NK-92 treated with Interleukin-12 subunit alpha and Interleukin-12 subunit beta, amount 100 ng/mL, for 24 hours (cell line): ENCODE data around the gene ADARB2.

Experiments used
- DNase-seq: peaks from one replicate; lab custom pipeline; 2025; lab: John Stamatoyannopoulos, UW

The ADARB2 gene

DNA sequence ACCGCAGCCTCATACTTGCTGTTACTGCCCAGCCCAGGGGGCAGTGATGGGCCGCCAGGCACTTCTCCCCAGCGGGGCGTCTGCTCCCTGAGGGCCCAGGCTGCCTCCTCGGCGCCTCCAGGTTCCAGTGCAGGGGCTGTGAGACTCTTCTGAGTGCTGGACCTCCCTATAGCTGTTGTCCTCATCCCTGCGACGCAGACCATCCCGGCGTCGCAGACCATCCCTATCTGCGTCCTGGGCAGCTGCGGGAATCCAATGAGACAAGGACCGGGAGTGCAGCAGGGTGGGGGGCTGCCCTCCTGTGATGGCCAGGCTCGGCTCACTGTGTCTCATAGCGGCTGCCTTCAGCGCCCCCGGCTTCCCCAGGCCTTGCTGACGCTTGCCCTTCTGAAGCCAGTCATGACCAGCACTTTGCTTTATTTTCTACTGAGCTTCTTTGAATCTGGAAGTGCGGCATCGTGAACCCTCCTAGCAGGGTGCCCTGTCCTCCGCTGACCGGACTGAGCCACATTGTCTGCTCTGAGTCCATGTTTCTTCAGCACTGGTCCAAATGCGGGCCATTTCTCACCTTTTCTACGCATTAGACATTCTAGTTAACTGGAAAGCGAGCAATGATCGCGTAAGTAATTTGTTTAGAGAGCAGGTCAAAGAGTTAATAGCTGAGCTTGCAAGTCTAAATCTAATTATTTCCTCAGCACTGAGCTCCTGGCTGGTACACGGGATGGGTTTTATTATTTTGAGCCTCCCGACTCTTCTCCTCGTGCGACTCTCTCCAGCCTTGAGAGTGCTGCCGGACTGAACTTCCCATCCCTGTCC lies 341.6 kb downstream of the ADARB2 start:
- no peak for DNase-seq

DNA sequence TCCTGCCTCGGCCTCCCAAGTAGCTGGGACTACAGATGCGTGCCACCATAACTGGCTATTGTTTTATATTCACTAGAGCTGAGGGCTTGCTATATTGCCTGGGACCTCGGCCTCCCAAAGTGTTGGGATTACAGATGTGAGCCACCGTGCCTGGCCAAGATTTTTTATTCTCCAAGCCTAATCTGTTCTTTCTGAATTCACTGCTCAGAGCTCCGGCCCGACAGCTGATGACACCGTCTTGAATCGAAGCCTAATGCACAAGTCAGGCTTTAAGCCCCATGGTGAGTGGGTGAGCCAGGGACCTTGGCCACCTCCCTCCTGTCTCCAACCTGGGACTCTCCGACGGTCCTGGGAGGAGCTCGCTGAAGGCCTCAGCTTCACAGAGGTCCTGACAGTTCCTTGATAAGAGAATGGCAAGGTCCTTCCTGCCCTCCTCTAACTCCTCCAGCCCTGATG lies 342.3 kb downstream of the ADARB2 start:
- no peak for DNase-seq

GRCh38 chr10:1394155-1394912 lies 343.0 kb downstream of the ADARB2 start:
- DNase-seq, result no peak

GRCh38 chr10:1393481-1393880 lies 343.8 kb downstream of the ADARB2 start:
- DNase-seq, result no peak

- no peak for DNase-seq
Observed at GRCh38 chr10:1392127-1392526, 345.2 kb downstream of the ADARB2 start.

DNA sequence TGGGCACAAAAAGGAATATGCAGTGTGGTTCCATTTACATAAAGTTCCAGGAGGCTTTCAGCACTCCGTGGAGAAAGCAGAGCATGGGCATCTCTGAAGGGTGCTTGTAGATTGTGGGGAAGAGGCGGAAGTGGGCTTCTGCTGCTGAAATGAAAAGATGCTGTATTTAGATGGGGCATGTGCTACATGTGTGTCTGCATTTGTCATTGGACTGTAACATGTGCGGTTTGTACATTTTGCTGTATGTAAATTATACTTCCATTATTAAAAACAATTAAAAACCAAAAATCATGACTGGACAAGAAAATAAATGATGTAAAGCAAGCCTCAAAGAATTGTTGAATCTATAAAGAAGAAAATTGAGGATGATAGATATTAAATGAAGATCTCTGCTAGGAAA lies 347.1 kb downstream of the ADARB2 start:
- DNase-seq, result no peak

- no peak for DNase-seq
Observed at GRCh38 chr10:1384026-1384425, 353.3 kb downstream of the ADARB2 start.

- DNase-seq, result no peak
Observed at GRCh38 chr10:1382711-1383110, 354.6 kb downstream of the ADARB2 start.

DNA sequence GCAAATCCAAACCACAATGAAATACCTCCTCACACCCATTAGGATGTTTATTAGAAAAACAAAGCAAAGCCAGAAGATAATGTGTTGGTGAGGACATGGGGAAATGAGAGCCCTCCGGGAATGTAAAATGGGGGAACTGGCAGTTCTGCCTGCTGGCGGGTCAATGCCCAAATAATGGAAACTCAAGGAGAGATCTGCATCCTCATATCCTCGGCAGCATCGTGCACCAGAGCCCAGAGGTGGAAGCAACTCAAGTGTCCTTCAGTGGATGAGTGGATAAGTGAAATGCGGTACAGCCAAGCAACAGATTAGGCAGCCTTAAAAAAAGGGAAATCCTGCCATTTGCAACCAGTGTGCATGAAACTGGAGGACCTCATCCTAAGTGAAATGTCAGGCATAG lies 356.0 kb downstream of the ADARB2 start:
- no peak for DNase-seq

GRCh38 chr10:1380088-1380671 lies 357.1 kb downstream of the ADARB2 start:
- no peak for DNase-seq

GRCh38 chr10:1379601-1380000 lies 357.7 kb downstream of the ADARB2 start:
- DNase-seq, result no peak

GRCh38 chr10:1378473-1378872 lies 358.9 kb downstream of the ADARB2 start:
- DNase-seq, result no peak

DNA sequence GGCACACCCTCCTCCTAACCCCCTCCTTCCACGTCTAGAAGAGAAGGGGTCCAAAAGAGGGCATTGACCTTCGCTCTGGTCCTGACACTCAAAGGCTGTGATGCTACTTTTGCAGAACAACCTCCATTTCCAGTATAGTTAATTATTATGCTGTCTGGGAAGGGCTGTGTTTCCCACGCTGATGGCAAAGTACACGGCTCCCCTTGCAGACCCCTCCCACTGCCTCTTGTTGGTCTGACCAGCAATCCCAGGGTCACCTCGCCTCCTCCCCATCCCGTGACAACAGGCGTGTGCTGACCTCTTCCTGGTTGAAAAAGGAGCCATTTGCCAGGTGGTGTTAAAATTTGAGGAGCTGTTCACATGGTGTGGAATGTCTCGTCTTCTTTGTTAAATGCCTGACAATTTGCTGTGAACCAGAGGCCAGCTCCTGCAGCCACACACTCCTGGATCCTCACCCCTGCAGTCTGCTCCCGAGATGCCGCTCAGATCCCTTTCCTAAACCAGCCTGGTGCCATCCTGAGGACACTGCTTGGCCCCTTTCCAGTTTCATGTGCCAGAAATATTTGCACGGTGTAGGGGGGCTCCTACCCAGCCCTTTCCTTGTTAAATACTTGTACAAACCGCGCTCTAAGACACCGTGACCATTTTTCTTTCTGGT lies 359.5 kb downstream of the ADARB2 start:
- no peak for DNase-seq

DNA sequence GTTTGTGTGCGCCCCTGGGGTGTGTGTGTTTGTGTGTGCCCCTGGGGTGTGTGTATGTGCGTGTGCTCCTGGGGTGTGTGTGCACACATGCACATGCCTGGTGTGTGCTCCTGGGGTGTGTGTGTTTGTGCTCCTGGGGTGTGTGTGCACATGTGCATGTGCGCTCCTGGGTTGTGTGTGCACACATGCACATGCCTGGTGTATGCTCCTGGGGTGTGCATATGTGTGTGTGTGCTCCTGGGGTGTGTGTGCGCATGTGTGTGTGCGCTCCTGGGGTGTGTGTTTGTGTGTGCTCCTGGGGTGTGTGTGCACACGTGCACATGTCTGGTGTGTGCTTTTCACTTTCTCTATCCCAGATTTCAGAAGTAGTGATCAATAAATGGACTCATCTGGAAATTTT lies 360.1 kb downstream of the ADARB2 start:
- no peak for DNase-seq

DNA sequence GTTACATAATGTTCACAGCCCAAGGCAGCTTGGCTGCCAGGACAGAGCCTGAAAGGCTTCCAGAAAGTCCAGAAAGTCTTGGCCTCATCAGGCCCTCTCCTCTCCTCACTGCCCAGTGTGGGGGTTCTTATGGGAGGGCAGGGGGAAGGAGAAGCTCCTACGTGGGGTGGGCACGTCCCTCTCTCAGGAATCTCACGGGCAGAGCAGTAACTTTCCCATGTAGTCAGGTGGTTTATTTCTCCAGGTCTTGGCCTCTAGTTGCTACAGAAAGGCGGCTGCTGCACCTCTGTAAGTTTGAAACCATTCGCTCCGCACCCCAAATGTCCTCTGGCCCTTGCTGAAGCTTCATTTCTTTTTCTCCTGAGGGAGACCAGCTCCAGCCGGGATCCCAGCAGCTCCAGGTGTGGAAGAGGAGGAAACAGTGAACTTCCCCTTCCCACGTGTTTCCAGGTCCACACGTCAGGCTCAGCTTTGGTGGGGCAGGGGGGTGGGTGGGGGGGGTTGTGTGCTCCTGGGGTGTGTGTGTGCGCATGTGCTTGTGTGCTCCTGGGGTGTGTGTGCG lies 360.9 kb downstream of the ADARB2 start:
- DNase-seq, result no peak

DNA sequence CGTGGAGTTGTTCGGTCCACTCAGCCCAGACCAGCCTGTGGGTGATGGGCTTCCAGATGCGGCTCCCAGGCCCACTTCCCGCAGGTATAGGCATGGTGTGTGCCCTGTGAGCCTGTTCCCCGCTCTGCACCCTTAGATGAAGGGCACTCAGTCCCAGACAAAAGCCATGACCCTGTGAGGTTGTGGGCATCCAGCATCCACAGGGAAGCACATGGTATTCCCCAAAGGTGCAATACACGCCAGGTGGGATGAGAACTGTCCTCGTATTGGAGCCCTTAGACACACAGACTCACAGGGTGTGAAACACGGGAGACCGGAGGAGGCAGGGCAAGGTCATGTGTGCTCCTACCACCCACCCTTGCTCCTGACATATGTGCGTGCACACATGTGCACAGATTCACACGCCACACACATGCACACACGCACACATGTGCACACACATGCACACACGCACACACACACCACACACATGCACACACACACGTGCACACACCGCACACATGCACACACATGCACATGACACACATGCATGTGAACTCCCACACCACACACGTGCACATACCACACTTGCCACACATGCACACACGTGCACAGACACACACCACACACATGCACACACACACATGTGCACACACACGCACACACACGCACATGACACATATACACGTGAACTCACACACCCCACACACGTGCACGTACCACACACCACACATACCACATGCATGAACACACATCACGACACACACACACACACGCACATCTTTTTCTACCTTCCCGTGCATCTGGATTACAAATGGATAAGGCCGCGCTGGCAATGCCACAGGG lies 361.8 kb downstream of the ADARB2 start:
- DNase-seq, result no peak

DNA sequence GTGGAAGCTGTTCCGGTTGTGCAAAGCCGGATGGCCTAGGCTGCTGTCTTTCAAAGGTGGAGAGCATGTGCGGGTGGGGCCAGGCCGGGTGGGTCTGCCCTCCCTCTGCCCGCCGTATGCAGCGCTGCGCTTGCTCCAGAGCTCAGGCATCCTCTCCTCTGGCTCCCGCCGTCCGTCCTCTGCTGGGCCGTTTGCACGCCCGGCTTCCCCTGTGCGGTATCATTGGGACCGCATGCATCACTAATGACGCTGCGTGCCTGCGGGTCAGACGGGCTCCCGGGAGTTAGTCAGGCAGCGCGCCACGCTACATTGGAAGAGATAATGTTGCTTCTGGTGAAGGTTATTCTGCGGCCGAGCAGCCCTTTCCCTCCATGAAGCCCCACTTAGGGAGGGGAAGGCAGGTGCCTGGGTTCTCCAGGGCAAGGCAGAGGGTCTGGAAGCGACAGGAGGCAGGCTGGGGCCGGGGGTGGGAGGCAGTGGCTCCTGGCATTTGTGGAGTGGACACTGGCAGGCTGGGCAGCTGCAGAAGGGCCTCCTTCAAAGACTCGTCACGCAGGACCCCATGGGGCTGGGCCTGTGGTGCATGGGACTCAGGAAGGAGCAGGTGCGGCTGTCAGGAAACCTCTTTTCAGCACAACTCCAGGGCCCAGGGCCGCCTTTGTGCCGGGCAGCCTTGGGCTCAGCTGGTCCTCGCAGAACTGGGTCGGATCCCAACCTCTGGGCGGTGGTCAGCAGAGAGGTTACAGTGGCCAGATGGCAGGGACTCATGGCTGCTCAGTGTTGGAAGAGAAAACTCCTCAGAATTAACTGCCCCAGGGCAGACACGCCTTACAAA lies 362.6 kb downstream of the ADARB2 start:
- no peak for DNase-seq

DNA sequence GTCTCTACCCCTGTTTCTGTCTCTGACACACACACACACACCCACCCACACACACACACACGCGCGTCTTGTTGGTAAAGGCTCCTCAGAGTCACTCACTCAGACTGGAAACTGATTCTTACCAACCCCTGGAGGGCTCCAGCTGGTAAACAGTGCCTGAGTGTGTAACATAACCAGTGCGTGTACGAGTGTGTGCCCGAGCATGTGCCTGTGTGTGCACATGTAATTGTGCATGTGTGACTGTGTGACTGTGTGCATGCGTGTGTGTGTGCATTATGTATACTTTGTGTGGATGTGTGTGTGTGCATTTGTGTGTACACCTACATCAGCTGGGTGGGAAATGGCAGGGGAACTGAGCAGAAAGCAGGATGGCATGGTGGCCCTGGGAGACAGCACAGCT lies 364.0 kb downstream of the ADARB2 start:
- DNase-seq, result no peak

GRCh38 chr10:1372212-1372611 lies 365.1 kb downstream of the ADARB2 start:
- no peak for DNase-seq

DNA sequence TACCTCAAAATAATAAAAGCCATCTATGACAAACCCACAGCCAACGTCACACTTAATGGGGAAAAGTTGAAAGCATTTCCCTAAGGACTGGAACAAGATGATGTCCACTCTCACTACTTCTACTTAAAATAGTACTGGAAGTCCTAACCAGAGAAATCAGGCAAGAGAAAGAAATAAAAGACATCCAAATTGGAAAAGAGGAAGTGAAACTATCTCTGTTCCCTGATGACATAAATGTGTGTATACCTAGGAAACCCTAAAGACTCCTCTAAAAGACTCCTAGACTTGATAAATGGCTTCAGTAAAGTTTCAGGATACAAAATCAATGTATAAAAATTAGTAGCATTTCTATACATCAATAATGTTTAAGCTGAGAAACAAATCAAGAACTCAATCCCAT lies 367.0 kb downstream of the ADARB2 start:
- DNase-seq, result no peak
